ENCODE results near the gene VPS36.
"Not testable (repeated sequence)": the region's sequence is repeated elsewhere in the genome, so short reads cannot be mapped to it uniquely, and the experiment has no call there.

VPS36 gene

GRCh38 chr13:52374389-52374788, 76.0 kb downstream of the VPS36 start (continued):
- TF ChIP-seq CSRNP3 (CRISPR knock-in tag; IDR thresholded peaks at IDR 0.05) (no peak), BACH2 (CRISPR knock-in tag; IDR thresholded peaks at IDR 0.05; ENCODE audit: borderline replicate concordance) (no peak)

- not testable (repeated sequence) for ATAC-seq
These were observed 77.2 kb downstream of the VPS36 start for GRCh38 chr13:52373277-52373676.

GRCh38 chr13:52371736-52372247, 78.6 kb downstream of the VPS36 start:
- peak; percentile 89 for ATAC-seq
- TF ChIP-seq POU6F1 (CRISPR knock-in tag; IDR thresholded peaks at IDR 0.05; ENCODE audit: borderline replicate concordance, low read depth) (no peak), ISL1 (CRISPR knock-in tag; IDR thresholded peaks at IDR 0.05) (peak; percentile 21; the same call in 1 of the 2 replicates), PATZ1 (CRISPR knock-in tag; IDR thresholded peaks at IDR 0.05; ENCODE audit: borderline replicate concordance) (peak; percentile 39; the same call in 1 of the 2 replicates), ZC3H10 (CRISPR knock-in tag; IDR thresholded peaks at IDR 0.05) (0 out of 2 replicates have a peak, but pooled peaks have one; percentile 24), BACH2 (CRISPR knock-in tag; IDR thresholded peaks at IDR 0.05; ENCODE audit: borderline replicate concordance) (no peak)

GRCh38 chr13:52366291-52366690, 84.1 kb downstream of the VPS36 start:
- TF ChIP-seq TSHZ2 (CRISPR knock-in tag; IDR thresholded peaks at IDR 0.05) (no peak), ARNTL (CRISPR knock-in tag; IDR thresholded peaks at IDR 0.05; ENCODE audit: borderline replicate concordance, low read depth) (no peak), RARB (CRISPR knock-in tag; IDR thresholded peaks at IDR 0.05) (no peak), OSR1 (CRISPR knock-in tag; IDR thresholded peaks at IDR 0.05) (no peak), ZFP3 (CRISPR knock-in tag; IDR thresholded peaks at IDR 0.05) (no peak), BACH2 (CRISPR knock-in tag; IDR thresholded peaks at IDR 0.05; ENCODE audit: borderline replicate concordance) (no peak), CREB5 (CRISPR knock-in tag; IDR thresholded peaks at IDR 0.05; ENCODE audit: low read depth) (no peak), ZFP30 (CRISPR knock-in tag; IDR thresholded peaks at IDR 0.05) (no peak), SNAI2 (CRISPR knock-in tag; IDR thresholded peaks at IDR 0.05) (no peak), GLIS3 (CRISPR knock-in tag; IDR thresholded peaks at IDR 0.05) (no peak), ZNF8 (CRISPR knock-in tag; IDR thresholded peaks at IDR 0.05) (no peak), PATZ1 (CRISPR knock-in tag; IDR thresholded peaks at IDR 0.05; ENCODE audit: borderline replicate concordance) (no peak), CSDC2 (CRISPR knock-in tag; IDR thresholded peaks at IDR 0.05) (no peak), ZC3H10 (CRISPR knock-in tag; IDR thresholded peaks at IDR 0.05) (no peak), POU6F1 (CRISPR knock-in tag; IDR thresholded peaks at IDR 0.05; ENCODE audit: borderline replicate concordance, low read depth) (no peak)
- ATAC-seq, result no peak

All from SK-N-SH treated with all-trans-retinoic acid at 6 μM for 48 hours (cell line).